Astrocyte (in vitro differentiated cells and primary cell): ENCODE data around the gene PNMA5. TPM values are rescaled to one million over a fixed set of nuclear protein-coding genes. Genes with fewer than 3 reads are reported as not detected.

Experiments
- DNase-seq: peaks from one replicate; pipeline ENCODE4 v3.0.0-alpha.2; 2010; ENCODE audit warnings: low read depth
- FAIRE-seq: peaks from 2 replicates; lab custom pipeline; 2011; peaks lifted over from hg19 to GRCh38; lab: Jason Lieb, UNC
- H2AFZ ChIP-seq: 2 replicates; pipeline ENCODE4 v1.6.0; 2012; ENCODE audit warnings: low read depth, low read length, inconsistent platforms
- H3K27ac ChIP-seq: 2 replicates; pipeline ENCODE4 v1.5.1; 2011; ENCODE audit warnings: low read depth, low read length, inconsistent platforms
- H3K27me3 ChIP-seq: 2 replicates; pipeline ENCODE4 v1.6.0; 2011; ENCODE audit warnings: low read length, inconsistent platforms; ENCODE audit not compliant: insufficient read depth
- H3K36me3 ChIP-seq: 2 replicates; pipeline ENCODE4 v1.5.1; 2011; ENCODE audit warnings: low read length, inconsistent platforms; ENCODE audit not compliant: insufficient read depth
- H3K4me1 ChIP-seq: 2 replicates; pipeline ENCODE4 v1.5.1; 2011; ENCODE audit warnings: low read length, inconsistent platforms; ENCODE audit not compliant: insufficient read depth
- H3K4me2 ChIP-seq: 2 replicates; pipeline ENCODE4 v1.6.0; 2012; ENCODE audit warnings: low read length, inconsistent platforms
- H3K4me3 ChIP-seq: 2 replicates; pipeline ENCODE4 v1.5.1; 2011; ENCODE audit warnings: low read depth, mild to moderate bottlenecking, low read length, inconsistent platforms; ENCODE audit not compliant: insufficient read depth
- H3K79me2 ChIP-seq: 2 replicates; pipeline ENCODE4 v1.6.0; 2012; ENCODE audit warnings: mild to moderate bottlenecking, low read length, inconsistent platforms; ENCODE audit not compliant: insufficient read depth
- H3K9ac ChIP-seq: 2 replicates; pipeline ENCODE4 v1.6.0; 2012; ENCODE audit warnings: mild to moderate bottlenecking, low read length, inconsistent platforms
- H3K9me3 ChIP-seq: 2 replicates; pipeline ENCODE4 v1.5.1; 2012; ENCODE audit warnings: low read depth, mild to moderate bottlenecking, low read length, inconsistent platforms; ENCODE audit not compliant: insufficient read depth
- H4K20me1 ChIP-seq: 2 replicates; pipeline ENCODE4 v1.6.0; 2012; ENCODE audit warnings: low read length, inconsistent platforms; ENCODE audit not compliant: insufficient read depth
- H3K27ac Mint-ChIP-seq: one replicate; pipeline ENCODE4 v1.8.0; 2021; ENCODE audit warnings: mild to moderate bottlenecking, mixed read lengths; ENCODE audit not compliant: unreplicated experiment
- H3K27me3 Mint-ChIP-seq: one replicate; pipeline ENCODE4 v1.8.0; 2021; ENCODE audit warnings: low read depth, mixed read lengths; ENCODE audit not compliant: unreplicated experiment
- H3K36me3 Mint-ChIP-seq: one replicate; pipeline ENCODE4 v1.8.0; 2021; ENCODE audit warnings: low read depth, mixed read lengths; ENCODE audit not compliant: unreplicated experiment
- H3K4me1 Mint-ChIP-seq: one replicate; pipeline ENCODE4 v1.8.0; 2021; ENCODE audit warnings: low read depth, mixed read lengths; ENCODE audit not compliant: unreplicated experiment
- H3K4me3 Mint-ChIP-seq: one replicate; pipeline ENCODE4 v1.8.0; 2021; ENCODE audit warnings: mild to moderate bottlenecking, moderate library complexity, mixed read lengths; ENCODE audit not compliant: unreplicated experiment
- H3K9me3 Mint-ChIP-seq: one replicate; pipeline ENCODE4 v1.8.0; 2021; ENCODE audit warnings: mild to moderate bottlenecking, mixed read lengths; ENCODE audit not compliant: unreplicated experiment
- EZH2 ChIP-seq: IDR thresholded peaks from 2 replicates; pipeline ENCODE4 v1.6.1; 2012; ENCODE audit warnings: mild to moderate bottlenecking, low read length, inconsistent platforms; ENCODE audit not compliant: insufficient read depth
- total RNA-seq: library from RNA; stranded (reverse); gene quantifications from 2 replicates; pipeline ENCODE4 v1.2.1, GENCODE V29; 2021
- TF ChIP-seq, protein P1 (sequence below): IDR thresholded peaks from 2 replicates; pipeline ENCODE4 v1.5.1; 2011; ENCODE audit warnings: low read depth, mild to moderate bottlenecking, inconsistent platforms, low read length, moderate library complexity; ENCODE audit not compliant: insufficient read depth

The PNMA5 gene
- total RNA-seq, 1 donor from 2014 or later = not detected

DNA sequence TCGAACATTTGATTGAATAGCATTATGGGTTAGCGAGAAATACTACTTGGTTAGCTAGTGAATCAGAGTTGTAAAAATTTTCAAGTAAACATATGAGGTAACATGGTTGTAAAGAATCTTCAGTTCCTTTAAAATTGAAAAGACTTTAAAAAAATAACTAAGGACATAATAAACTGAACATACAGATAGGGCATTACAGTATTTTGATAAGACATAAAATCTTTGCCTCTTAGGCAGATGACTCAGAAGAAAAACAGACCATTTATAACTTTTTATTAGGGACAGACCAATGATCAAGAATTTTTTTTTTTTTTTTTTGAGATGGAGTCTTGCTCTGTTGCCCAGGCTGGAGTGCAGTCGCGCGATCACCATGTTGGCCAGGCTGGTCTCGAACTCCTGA, 43.1 kb downstream of the PNMA5 start:
- no peak overlapping the region for H3K4me3 Mint-ChIP-seq
- no peaks in the 10 kb centered on the region for H3K27me3 Mint-ChIP-seq
- no peaks in the 10 kb centered on the region for H3K4me1 ChIP-seq
- TF ChIP-seq, protein P1, sequence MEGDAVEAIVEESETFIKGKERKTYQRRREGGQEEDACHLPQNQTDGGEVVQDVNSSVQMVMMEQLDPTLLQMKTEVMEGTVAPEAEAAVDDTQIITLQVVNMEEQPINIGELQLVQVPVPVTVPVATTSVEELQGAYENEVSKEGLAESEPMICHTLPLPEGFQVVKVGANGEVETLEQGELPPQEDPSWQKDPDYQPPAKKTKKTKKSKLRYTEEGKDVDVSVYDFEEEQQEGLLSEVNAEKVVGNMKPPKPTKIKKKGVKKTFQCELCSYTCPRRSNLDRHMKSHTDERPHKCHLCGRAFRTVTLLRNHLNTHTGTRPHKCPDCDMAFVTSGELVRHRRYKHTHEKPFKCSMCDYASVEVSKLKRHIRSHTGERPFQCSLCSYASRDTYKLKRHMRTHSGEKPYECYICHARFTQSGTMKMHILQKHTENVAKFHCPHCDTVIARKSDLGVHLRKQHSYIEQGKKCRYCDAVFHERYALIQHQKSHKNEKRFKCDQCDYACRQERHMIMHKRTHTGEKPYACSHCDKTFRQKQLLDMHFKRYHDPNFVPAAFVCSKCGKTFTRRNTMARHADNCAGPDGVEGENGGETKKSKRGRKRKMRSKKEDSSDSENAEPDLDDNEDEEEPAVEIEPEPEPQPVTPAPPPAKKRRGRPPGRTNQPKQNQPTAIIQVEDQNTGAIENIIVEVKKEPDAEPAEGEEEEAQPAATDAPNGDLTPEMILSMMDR = no peak
- no peak for TF ChIP-seq EZH2
- no peaks in the 10 kb centered on the region for H3K27me3 ChIP-seq
- no peaks in the 10 kb centered on the region for H3K9me3 ChIP-seq
- DNase-seq = no peak
- H4K20me1 ChIP-seq = no peaks in the 10 kb centered on the region
- H3K79me2 ChIP-seq = no peaks in the 10 kb centered on the region
- no peaks in the 10 kb centered on the region for H3K36me3 ChIP-seq
- no peak overlapping the region for H3K9ac ChIP-seq
- no peaks in the 10 kb centered on the region for H3K9me3 Mint-ChIP-seq
- no peak overlapping the region for H3K27ac ChIP-seq
- no peak for FAIRE-seq
- peaks cover 2% of the 10 kb centered on the region for H3K36me3 Mint-ChIP-seq
- H3K4me3 ChIP-seq = no peak overlapping the region
- H3K27ac Mint-ChIP-seq = no peak overlapping the region
- no peak overlapping the region for H3K4me2 ChIP-seq
- H3K4me1 Mint-ChIP-seq = no peaks in the 10 kb centered on the region
- H2AFZ ChIP-seq = no peak overlapping the region

DNA sequence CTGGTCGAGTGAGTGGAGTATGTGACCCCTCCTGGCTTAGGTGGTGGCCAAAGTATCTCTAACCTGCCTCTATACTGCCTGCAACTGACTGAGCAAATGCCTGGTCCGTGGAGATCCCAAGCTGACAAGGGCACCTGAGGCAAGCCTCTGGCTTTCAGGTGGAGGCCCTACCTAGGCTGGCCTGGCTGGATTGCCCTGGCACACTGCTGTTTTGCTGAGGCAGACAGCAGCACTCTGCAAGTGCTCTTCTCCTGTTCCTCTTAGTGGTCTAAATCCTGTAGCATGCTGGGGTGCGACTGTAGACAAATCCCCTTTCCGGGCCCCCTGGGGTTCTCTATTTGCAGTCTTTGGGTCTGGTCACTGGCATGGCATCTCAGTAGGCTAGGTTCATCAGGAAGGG, 44.8 kb downstream of the PNMA5 start:
- H3K4me1 ChIP-seq = no peaks in the 10 kb centered on the region
- TF ChIP-seq, protein P1 = no peak
- TF ChIP-seq EZH2 = no peak
- no peak for FAIRE-seq

DNA sequence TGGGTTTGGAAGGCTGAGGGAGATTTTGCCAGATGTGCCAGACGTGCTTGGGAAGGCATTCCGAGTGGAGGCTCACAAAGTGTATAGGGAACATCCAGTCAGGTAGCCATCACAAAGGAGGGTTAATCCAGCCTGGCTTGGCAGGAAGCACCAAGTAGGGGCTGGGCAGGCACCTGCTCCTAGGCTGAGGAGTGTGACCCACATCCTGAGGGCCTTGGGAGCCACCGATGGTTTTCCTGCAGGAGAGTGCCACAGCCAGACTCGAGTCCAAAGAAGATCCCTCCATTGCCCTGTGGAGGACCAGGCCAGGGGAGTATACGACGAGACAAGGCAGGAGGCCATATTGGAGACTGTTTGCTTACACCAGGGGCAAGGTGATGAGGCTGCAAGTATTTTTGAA, 47.2 kb downstream of the PNMA5 start:
- FAIRE-seq = no peak
- peaks cover 2% of the 10 kb centered on the region for H3K36me3 Mint-ChIP-seq
- Histone ChIP-seq H3K9me3 (no peaks in the 10 kb centered on the region), H3K36me3 (no peaks in the 10 kb centered on the region), H3K4me3 (no peak overlapping the region), H3K27me3 (no peaks in the 10 kb centered on the region), H3K4me2 (no peak overlapping the region), H2AFZ (no peak overlapping the region), H4K20me1 (no peaks in the 10 kb centered on the region), H3K27ac (no peak overlapping the region), H3K79me2 (no peaks in the 10 kb centered on the region), H3K4me1 (peaks cover 4% of the 10 kb centered on the region), H3K9ac (no peak overlapping the region)
- H3K4me1 Mint-ChIP-seq = no peaks in the 10 kb centered on the region
- no peaks in the 10 kb centered on the region for H3K9me3 Mint-ChIP-seq
- no peaks in the 10 kb centered on the region for H3K27me3 Mint-ChIP-seq
- no peak overlapping the region for H3K27ac Mint-ChIP-seq
- DNase-seq = no peak
- TF ChIP-seq, protein P1 = no peak
- TF ChIP-seq EZH2 = no peak
- no peak overlapping the region for H3K4me3 Mint-ChIP-seq

More for the DNA sequence above, 44.8 kb downstream of the PNMA5 start:
- peaks cover 2% of the 10 kb centered on the region for H3K36me3 Mint-ChIP-seq
- Histone ChIP-seq H3K79me2 (no peaks in the 10 kb centered on the region), H4K20me1 (no peaks in the 10 kb centered on the region), H3K9me3 (no peaks in the 10 kb centered on the region), H3K36me3 (no peaks in the 10 kb centered on the region), H3K27me3 (no peaks in the 10 kb centered on the region), H3K9ac (no peak overlapping the region), H3K4me2 (no peak overlapping the region), H2AFZ (no peak overlapping the region), H3K4me3 (no peak overlapping the region), H3K27ac (no peak overlapping the region)
- no peaks in the 10 kb centered on the region for H3K9me3 Mint-ChIP-seq
- no peak overlapping the region for H3K4me3 Mint-ChIP-seq
- H3K27ac Mint-ChIP-seq = no peak overlapping the region
- no peaks in the 10 kb centered on the region for H3K4me1 Mint-ChIP-seq
- no peaks in the 10 kb centered on the region for H3K27me3 Mint-ChIP-seq
- no peak for DNase-seq
